PC-9 (cell line): ENCODE measurements around the gene TSPYL4.

Experiments
- EZH2 ChIP-seq: fragments of 200-600 bp; sonication (generic); IDR thresholded peaks from 2 replicates; pipeline ENCODE4 v1.8.0; 2017; ENCODE audit warnings: antibody characterized with exemption, low read depth
- TF ChIP-seq, protein P1 (sequence below): fragments of 200-600 bp; sonication (generic); conservative IDR thresholded peaks from 2 replicates; pipeline ENCODE4 v1.6.1; 2017; ENCODE audit warnings: mixed run types, antibody characterized with exemption, mild to moderate bottlenecking, moderate library complexity

DNA sequence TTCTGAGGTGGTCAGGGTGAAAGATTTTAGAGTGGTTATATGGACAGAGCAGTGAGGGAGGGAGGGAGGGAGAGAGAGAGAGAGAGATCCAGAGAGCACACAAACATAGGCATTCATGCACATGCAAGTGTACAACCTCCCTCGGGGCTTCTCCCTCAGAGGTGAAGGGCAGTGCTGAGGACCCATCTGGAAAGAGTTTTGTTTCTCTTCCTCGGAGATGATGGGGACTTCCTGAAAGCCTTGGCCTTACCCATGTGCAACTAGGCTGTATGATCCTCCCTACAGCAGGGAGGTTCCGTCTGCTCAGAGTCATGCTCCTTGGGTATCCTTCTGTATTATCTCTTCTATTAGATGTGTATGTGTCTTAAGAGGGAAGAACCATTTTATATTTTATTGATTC is 47.2 kb upstream of the TSPYL4 start:
- TF ChIP-seq, protein P1, sequence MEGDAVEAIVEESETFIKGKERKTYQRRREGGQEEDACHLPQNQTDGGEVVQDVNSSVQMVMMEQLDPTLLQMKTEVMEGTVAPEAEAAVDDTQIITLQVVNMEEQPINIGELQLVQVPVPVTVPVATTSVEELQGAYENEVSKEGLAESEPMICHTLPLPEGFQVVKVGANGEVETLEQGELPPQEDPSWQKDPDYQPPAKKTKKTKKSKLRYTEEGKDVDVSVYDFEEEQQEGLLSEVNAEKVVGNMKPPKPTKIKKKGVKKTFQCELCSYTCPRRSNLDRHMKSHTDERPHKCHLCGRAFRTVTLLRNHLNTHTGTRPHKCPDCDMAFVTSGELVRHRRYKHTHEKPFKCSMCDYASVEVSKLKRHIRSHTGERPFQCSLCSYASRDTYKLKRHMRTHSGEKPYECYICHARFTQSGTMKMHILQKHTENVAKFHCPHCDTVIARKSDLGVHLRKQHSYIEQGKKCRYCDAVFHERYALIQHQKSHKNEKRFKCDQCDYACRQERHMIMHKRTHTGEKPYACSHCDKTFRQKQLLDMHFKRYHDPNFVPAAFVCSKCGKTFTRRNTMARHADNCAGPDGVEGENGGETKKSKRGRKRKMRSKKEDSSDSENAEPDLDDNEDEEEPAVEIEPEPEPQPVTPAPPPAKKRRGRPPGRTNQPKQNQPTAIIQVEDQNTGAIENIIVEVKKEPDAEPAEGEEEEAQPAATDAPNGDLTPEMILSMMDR: no peak
- no peak for TF ChIP-seq EZH2
